HG02642 (cell line): ENCODE measurements around the gene TTLL11.

ENCODE experiments used
- ATAC-seq: cut with Tn5 transposase; IDR thresholded peaks from one replicate; pipeline ENCODE4 v1.9.1; 2021; ENCODE audit warnings: mild to moderate bottlenecking; ENCODE audit not compliant: unreplicated experiment, poor library complexity

Gene TTLL11

GRCh38 chr9:121892706-121893105, 200.4 kb downstream of the TTLL11 start:
- no peak for ATAC-seq

- no peak for ATAC-seq
Observed at GRCh38 chr9:121890746-121891145, 202.4 kb downstream of the TTLL11 start.

GRCh38 chr9:121889990-121890563, 203.0 kb downstream of the TTLL11 start:
- ATAC-seq, result no peak

- no peak for ATAC-seq
Observed at GRCh38 chr9:121888438-121888775, 204.7 kb downstream of the TTLL11 start.

- no peak for ATAC-seq
Observed at GRCh38 chr9:121887553-121888437, 205.3 kb downstream of the TTLL11 start.

GRCh38 chr9:121886759-121887485, 206.2 kb downstream of the TTLL11 start:
- no peak for ATAC-seq

GRCh38 chr9:121885345-121885901, 207.7 kb downstream of the TTLL11 start:
- no peak for ATAC-seq

GRCh38 chr9:121884057-121884541, 209.0 kb downstream of the TTLL11 start:
- no peak for ATAC-seq

GRCh38 chr9:121883281-121884056, 209.6 kb downstream of the TTLL11 start:
- ATAC-seq, result no peak

- no peak for ATAC-seq
Observed at GRCh38 chr9:121881920-121882500, 211.1 kb downstream of the TTLL11 start.

GRCh38 chr9:121880343-121880898, 212.7 kb downstream of the TTLL11 start:
- no peak for ATAC-seq

- ATAC-seq, result no peak
Observed at GRCh38 chr9:121878271-121878822, 214.8 kb downstream of the TTLL11 start.

GRCh38 chr9:121876658-121877271, 216.3 kb downstream of the TTLL11 start:
- no peak for ATAC-seq

GRCh38 chr9:121876255-121876654, 216.9 kb downstream of the TTLL11 start:
- no peak for ATAC-seq

GRCh38 chr9:121874524-121874923, 218.6 kb downstream of the TTLL11 start:
- no peak for ATAC-seq

- ATAC-seq, result no peak
Observed at GRCh38 chr9:121871431-121872025, 221.6 kb downstream of the TTLL11 start.

GRCh38 chr9:121870271-121870670, 222.8 kb downstream of the TTLL11 start:
- no peak for ATAC-seq

GRCh38 chr9:121868626-121869025, 224.5 kb downstream of the TTLL11 start:
- no peak for ATAC-seq
